HG03457 (cell line): Measurements from ENCODE around the gene MGAT5.

Experiments used
- ATAC-seq: cut with Tn5 transposase; IDR thresholded peaks from one replicate; pipeline ENCODE4 v1.9.1; 2021; ENCODE audit warnings: moderate number of reproducible peaks; ENCODE audit not compliant: unreplicated experiment

MGAT5 gene

GRCh38 chr2:134325696-134326095 lies 71.8 kb downstream of the MGAT5 start:
- no peak for ATAC-seq

DNA sequence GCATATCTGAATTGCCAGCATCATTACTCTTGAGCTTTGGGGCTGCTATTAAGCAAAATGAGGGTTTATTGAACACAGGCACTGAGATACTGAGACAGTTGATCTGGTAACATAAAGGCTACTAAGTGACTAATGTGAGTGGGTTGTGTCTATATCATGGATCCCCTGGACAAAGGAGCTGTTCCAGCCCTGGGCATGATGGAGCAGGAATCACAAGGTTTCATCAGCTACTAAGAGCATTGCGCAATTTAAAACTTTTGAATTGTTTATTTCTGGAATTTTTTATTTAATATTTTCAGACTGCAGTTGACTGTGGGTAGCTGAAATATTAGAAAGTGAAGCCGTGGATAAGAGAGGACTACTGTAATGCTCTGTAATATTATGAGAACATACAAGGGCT lies 73.5 kb downstream of the MGAT5 start:
- no peak for ATAC-seq

DNA sequence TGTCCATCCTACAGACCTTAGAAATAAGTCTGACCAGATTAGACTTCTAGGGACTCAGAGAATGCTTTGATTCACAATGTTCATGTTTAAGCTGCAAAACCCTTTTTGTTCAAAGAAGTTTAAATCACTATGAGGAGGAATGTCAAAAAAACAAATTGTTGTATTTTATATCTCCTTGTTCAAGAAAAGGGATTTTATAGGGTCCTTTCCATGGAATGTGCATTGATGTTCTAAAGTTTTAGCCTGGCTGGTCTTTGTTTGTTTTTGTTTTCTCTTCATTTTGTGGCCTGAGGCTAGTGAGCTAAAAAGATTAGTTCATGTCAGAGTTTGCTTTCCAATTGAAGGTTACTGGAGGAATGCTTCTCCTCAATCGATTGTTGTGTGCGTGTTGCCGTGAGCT lies 77.2 kb downstream of the MGAT5 start:
- ATAC-seq = no peak

GRCh38 chr2:134333646-134334189 lies 79.8 kb downstream of the MGAT5 start:
- ATAC-seq = no peak

DNA sequence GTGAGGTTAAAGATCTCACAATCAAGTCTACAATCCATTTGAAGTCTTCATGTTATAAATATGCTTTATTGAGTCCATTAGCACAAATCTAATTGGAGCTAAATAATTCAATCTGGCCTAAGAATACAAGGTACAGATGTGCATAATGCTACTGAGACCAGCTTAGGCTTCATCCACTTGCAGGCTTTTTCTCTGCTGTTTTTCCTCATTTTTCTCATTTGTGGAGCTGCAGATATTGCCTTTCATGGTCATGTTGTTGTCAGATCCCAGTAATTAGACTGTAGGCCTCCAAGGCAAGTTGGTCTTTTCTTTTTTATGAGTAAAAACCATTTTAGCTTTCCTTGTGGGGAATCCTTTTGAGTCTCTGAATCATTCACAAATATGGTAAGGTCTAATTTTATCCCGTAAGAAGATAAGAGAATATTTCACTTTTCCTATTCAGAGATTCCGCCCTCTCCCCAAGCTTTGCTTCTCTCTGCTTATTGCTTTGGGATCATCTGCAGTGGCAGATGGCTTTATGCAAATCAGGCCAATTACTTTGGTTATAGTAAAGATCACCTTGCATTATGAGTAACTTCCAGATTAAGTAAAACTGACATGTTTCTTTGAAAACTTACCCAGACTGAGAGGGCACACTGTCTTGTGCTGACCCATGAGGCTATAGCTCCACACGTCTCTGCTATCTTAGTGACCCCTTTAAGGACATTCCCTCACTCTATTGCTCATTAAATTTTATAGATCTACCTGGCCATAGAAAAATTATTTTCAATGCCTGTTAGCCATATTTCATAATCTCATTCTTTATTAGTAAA lies 80.9 kb downstream of the MGAT5 start:
- no peak for ATAC-seq

DNA sequence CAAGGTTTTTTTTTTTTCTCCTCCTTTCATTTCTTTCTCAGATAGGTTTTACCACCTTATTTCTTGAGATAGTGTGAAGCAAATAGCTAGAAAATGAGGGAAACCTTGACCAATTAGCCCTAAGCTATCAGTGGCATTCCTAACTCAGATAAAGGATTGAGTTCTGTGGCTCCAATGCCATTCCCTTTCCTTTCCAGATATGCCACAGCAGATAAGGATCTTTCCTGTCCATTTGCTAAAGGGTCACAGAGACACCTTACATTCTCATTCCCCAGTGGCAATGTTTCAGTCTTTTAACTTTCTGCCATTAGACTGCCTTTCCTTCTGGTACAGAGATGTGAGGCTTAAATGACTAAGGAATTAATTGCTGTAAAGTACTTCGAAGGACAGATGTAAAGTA lies 81.7 kb downstream of the MGAT5 start:
- ATAC-seq = no peak

- ATAC-seq = peak; percentile 94
Measured at GRCh38 chr2:134336352-134336751, 82.5 kb downstream of the MGAT5 start.

GRCh38 chr2:134336921-134337320 lies 83.0 kb downstream of the MGAT5 start:
- ATAC-seq = no peak

- no peak for ATAC-seq
Measured at GRCh38 chr2:134337631-134338030, 83.8 kb downstream of the MGAT5 start.

GRCh38 chr2:134338208-134338607 lies 84.3 kb downstream of the MGAT5 start:
- no peak for ATAC-seq

- ATAC-seq = no peak
Measured at GRCh38 chr2:134341476-134341875, 87.6 kb downstream of the MGAT5 start.

DNA sequence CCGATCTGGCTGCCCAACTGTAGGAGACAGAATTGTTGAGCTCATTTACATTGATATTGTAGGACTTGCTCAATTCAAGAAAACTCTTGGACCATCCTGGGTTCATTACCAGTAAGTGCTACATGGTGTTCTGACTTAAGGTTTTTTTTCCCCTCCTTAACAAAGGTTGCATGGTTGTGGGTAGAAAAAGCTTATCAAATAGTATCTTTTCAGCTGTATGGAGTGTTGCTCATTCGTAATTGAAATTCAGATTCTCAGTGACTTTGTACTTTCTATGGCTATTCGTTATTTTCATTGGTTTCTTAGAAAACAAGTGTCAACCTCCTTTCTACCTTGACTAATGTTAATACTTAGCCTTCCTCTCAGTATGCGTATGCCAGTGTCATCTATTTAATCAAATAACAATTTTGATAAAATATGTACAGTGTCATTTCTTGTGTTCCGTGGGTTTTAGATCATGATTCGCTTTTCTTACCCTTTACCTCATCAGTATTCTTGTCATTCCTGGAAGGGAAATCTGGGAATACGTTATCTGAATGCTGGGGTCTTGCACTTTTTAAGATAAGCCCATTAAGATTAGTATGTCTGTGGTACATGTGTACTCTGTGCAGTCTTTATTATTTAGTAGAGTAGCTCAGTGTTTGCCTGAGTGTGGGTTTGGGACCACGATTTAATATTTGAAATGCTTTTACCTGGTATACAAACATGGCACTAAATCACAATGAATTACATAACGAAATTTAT lies 91.3 kb downstream of the MGAT5 start:
- ATAC-seq = no peak

GRCh38 chr2:134346141-134346540 lies 92.3 kb downstream of the MGAT5 start:
- ATAC-seq = no peak

DNA sequence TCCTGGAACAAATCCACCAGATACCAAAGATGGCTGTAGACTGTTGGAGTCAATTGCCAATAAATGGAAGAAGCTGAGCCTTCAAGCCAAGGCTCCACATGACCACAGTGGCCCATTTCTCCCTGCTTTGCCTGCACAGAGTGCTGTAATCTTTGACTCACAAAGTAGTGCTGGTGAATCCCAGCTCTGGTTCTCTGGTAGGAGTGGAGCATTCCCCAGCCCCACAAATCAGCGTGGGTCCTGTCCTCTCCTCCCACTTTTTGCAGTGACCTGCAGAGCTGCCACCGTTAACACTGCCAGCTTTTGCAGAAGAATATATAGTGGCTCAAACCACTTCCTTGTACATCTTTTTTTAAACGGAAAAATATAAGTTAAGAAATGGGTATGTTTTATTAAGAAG lies 93.9 kb downstream of the MGAT5 start:
- no peak for ATAC-seq

GRCh38 chr2:134348239-134348638 lies 94.4 kb downstream of the MGAT5 start:
- no peak for ATAC-seq

GRCh38 chr2:134348760-134349159 lies 94.9 kb downstream of the MGAT5 start:
- ATAC-seq = no peak

DNA sequence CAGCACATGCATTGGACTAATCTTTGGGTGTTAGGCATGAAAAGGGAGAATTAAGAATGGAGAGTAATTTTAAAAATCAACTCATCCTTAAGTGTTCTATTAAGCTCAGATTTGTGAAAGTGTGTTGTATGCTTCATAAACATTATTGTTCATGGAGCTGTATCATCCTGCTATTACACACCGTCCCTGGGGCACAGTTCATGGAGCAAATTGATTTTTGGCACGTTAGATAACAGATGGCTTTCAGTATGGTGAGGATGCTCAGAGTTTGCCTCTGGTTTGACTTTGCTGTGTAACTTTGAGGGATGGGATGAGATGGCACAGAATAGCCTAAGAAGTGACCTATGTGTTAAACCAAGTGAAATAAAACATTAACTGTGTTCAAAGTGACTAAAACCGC lies 97.1 kb downstream of the MGAT5 start:
- no peak for ATAC-seq

GRCh38 chr2:134351899-134352298 lies 98.0 kb downstream of the MGAT5 start:
- ATAC-seq = no peak

- no peak for ATAC-seq
Measured at GRCh38 chr2:134352844-134353243, 99.0 kb downstream of the MGAT5 start.

DNA sequence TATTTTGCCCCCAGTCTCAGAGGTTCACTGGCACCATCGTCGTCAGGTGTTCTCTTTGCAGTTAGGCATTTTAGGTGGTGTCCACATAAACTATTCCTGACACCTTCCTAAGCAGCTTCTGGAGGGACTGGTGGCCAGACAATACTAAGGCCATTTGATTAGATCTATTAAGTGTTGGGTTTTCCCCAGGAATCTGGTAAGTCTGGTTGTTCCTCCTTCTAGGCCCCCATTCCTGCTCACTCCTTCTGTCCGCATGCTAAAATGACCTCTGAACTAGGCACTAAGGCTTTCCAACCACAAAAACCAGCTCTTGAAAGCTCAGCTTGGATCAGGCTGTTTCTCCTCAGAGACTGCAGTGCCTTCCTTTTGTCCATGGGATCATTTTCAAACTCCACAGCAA lies 100.7 kb downstream of the MGAT5 start:
- no peak for ATAC-seq

GRCh38 chr2:134357814-134358213 lies 103.9 kb downstream of the MGAT5 start:
- ATAC-seq = no peak
